Right lobe of liver (tissue), 6 donors: ENCODE results near the gene NCOR1. TPM values are rescaled to one million over a fixed set of nuclear protein-coding genes. Genes with fewer than 3 reads are reported as not detected.
A peak's percentile ranks its signal among the peaks of the same experiment; 100 is the strongest.

Source experiments
- ATAC-seq, 4 donors: fragments of 200-7000 bp; cut with Tn5 transposase; one replicate each; pipeline ENCODE4 v1.9.1; 2020; ENCODE audit warnings: mild to moderate bottlenecking in 4 of 4, moderate library complexity in 4 of 4
- DNase-seq, 3 donors: peaks; one replicate each; pipeline ENCODE4 v3.0.0-alpha.2; 2020
- H3K27ac ChIP-seq, 3 donors: fragments of 200-600 bp; one replicate each; pipeline ENCODE4 v1.8.0; 2022
- H3K27me3 ChIP-seq, 2 donors: fragments of 200-600 bp; one replicate each; pipeline ENCODE4 v1.8.0; 2022
- H3K36me3 ChIP-seq, 4 donors: fragments of 200-600 bp; sonication (generic) in 1 of 4; one replicate each; pipeline versions ENCODE4 v1.5.1 to v1.8.0; 2017 to 2022; ENCODE audit warnings: control low read depth in 1 of 4
- H3K4me1 ChIP-seq, 4 donors: fragments of 200-600 bp; sonication (generic) in 1 of 4; one replicate each; pipeline versions ENCODE4 v1.5.1 to v1.8.0; 2017 to 2022; ENCODE audit warnings: control low read depth in 1 of 4
- H3K4me3 ChIP-seq, 3 donors: fragments of 200-600 bp; one replicate each; pipeline ENCODE4 v1.8.0; 2022
- H3K9me3 ChIP-seq, 4 donors: fragments of 200-600 bp; sonication (generic) in 1 of 4; one replicate each; pipeline versions ENCODE4 v1.5.1 to v1.8.0; 2017 to 2022; ENCODE audit warnings: control low read depth in 1 of 4
- CTCF ChIP-seq, 4 donors: fragments of 200-600 bp in 3 of 4; fragments of 450-650 bp in 1 of 4; IDR thresholded peaks; one replicate each; pipeline versions ENCODE4 v1.5.1 to v1.8.0; 2016 to 2022; ENCODE audit warnings: antibody characterized with exemption in 4 of 4, mild to moderate bottlenecking in 2 of 4
- POLR2A ChIP-seq: fragments of 450-650 bp; IDR thresholded peaks from one replicate; pipeline ENCODE4 v1.6.1; 2017; ENCODE audit warnings: antibody characterized with exemption, mild to moderate bottlenecking
- WGBS: methylation state at CpG from one replicate; pipeline ENCODE4 v1.1.6; 2018; ENCODE audit warnings: low coverage, low lambda C conversion rate; ENCODE audit not compliant: insufficient coverage; ENCODE audit errors: missing lambda C conversion rate; 5-methylcytosine and 5-hydroxymethylcytosine counted together
- intact Hi-C, 2 donors: fragments of 100-400 bp; cut with DNase I; formaldehyde crosslinking; loops; one replicate each; pipeline versions ENCODE4 v1.11.2 to v1.14.1; 2022
- total RNA-seq, 6 experiments: library from RNA; depleted of rRNA in 2 of 6; stranded (reverse); fragments of >200 nt in 2 of 6; fragmentation: NEBNext Ultra II Directional in 3 of 6; extraction: Animal tissue kit (Norgen Biotek cat#: 25700) in 3 of 6; gene quantifications; one replicate each; pipeline versions ENCODE4 v1.1.0 to v1.2.4, GENCODE V29; 2016 to 2023
- donor health status: DM: no; HTN: yes; CAD: no.
- donor health status: DM: no; HTN: no; CAD: no.
- donor health status: DM: no; HTN: no; CAD: no.
- donor health status: DM: no; HTN: yes; CAD: no.
- donor health status: DM: no; HTN: yes; CAD: no.

NCOR1 gene
- total RNA-seq, 6 experiments from 2014 or later = 52.6 to 76.8 (median 65.1) TPM

DNA sequence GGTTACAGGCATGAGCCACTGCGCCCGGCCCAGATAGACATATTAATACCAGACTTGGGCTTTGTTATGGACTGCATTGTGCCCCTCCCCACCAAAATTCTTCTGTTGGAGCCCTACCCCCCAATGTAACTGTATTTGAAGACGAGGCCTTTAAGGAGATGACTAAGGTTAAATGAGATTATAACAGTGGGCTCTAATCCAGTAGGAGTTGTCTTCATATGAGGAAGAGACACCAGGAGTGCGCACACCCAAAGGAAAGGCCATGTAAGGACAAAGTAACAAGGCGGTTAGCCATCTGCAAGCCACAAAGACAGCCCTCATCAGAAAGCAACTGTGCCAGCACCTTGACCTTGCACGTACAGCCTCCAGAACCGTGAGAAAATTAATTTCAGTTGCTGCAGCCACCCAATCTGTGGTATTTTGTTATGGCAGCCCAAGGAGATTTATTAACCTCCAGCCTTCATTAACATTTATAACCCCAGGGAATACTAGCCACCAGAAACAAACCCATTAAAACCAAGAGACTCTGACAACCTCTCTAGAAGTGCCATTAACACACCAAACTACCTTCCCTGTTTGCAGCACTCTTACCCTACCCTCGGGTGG is 108.1 kb downstream of the NCOR1 start:
- no peaks in the 10 kb centered on the region for H3K27me3 ChIP-seq
- peaks cover 0 to 4% (median 4%) of the 10 kb centered on the region in 4 donors for H3K36me3 ChIP-seq
- TF ChIP-seq CTCF (IDR thresholded peaks at IDR 0.05) (no peak), POLR2A (no peak)
- no peak for ATAC-seq
- DNase-seq = no peak
- intact Hi-C loops = no loop called here
- peak overlapping the region in 1 of 3 donors; percentile 6 for H3K27ac ChIP-seq
- 95% methylated on average over 5 of the region's 8 CpGs for WGBS
- peaks cover 0 to 20% (median 6%) of the 10 kb centered on the region in 4 donors for H3K4me1 ChIP-seq
- no peaks in the 10 kb centered on the region for H3K9me3 ChIP-seq
- no peak overlapping the region for H3K4me3 ChIP-seq

DNA sequence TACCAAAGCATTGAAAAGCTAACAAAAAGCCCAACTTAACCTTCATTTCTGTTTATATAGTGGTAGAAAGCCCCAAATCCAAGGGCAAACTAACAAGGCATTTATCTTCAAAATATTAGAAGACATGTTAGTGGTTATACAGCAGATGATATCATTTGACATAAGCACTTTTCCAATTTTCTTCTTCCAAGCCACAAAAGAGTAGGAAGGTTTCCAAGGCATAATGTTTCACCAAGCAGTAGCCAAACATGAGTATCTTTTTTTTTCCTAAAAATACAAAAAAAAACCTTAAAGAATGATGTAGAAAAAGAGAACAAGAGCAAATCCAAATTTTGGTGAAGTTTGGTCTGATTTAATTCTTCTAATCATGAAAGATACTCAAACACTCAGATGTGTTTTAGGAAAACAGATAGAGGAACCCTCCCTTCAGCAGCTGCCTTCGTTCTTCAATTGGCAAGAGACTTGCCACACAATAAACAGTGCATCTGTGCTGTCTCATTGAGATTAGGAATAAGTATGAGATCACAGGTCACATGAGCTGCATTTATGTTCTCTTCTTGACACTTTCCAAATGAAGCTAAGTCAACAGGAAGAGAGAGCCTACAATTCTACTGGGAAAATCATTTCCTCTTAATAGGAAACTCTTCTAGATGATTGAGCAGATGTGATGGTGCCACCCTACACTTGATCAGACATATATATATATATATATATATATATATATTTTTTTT is 109.0 kb downstream of the NCOR1 start:
- Histone ChIP-seq H3K4me1 (peaks cover 0 to 20% (median 6%) of the 10 kb centered on the region in 4 donors), H3K36me3 (peaks cover 0 to 9% (median 6%) of the 10 kb centered on the region in 4 donors), H3K27me3 (no peaks in the 10 kb centered on the region), H3K4me3 (no peak overlapping the region), H3K27ac (no peak overlapping the region), H3K9me3 (no peaks in the 10 kb centered on the region)
- TF ChIP-seq POLR2A (no peak), CTCF (IDR thresholded peaks at IDR 0.05) (no peak)
- peak; percentile 15 to 65 (median 50) for ATAC-seq
- WGBS = 68% methylated on average over 1 of the region's 1 CpG
- DNase-seq = no peak
- intact Hi-C loops = no loop called here

DNA sequence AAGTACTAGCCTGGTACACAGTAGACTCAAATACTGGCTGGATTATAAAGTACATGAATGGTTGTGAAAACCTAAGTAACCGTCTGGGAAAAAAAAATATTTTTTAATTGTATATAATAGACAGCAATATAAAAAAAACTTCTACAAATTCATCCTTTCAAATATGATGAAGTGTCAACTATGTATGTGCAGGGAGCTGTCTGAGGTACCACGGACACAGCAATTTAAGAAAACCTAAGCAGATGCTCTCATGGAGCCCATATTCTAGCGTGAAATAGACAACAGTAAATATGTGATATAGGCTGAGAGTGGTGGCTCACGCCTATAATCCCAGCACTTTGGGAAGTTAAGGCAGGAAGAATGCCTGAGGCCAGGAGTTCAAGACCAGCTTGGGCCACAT is 111.1 kb downstream of the NCOR1 start:
- no peak overlapping the region for H3K4me3 ChIP-seq
- H3K9me3 ChIP-seq = no peaks in the 10 kb centered on the region
- no peak for ATAC-seq
- intact Hi-C loops = no loop called here
- DNase-seq = no peak
- H3K27me3 ChIP-seq = no peaks in the 10 kb centered on the region
- 100% methylated on average over 4 of the region's 4 CpGs for WGBS
- H3K36me3 ChIP-seq = peaks cover 0 to 16% (median 8%) of the 10 kb centered on the region in 4 donors
- TF ChIP-seq POLR2A = no peak
- no peak for TF ChIP-seq CTCF (IDR thresholded peaks at IDR 0.05)
- no peak overlapping the region for H3K27ac ChIP-seq
- H3K4me1 ChIP-seq = peaks cover 0 to 13% (median 6%) of the 10 kb centered on the region in 4 donors

- H3K27ac ChIP-seq = no peak overlapping the region
- no peaks in the 10 kb centered on the region for H3K4me1 ChIP-seq
- DNase-seq (no peak), ATAC-seq (peak in 1 of 4 donors; percentile 36)
- peaks cover 0 to 35% (median 13%) of the 10 kb centered on the region in 4 donors for H3K36me3 ChIP-seq
- H3K4me3 ChIP-seq = no peak overlapping the region
- H3K9me3 ChIP-seq = no peaks in the 10 kb centered on the region
- intact Hi-C loops = no loop called here
- WGBS = 80% methylated on average over 3 of the region's 6 CpGs
- no peaks in the 10 kb centered on the region for H3K27me3 ChIP-seq
- TF ChIP-seq POLR2A (no peak), CTCF (IDR thresholded peaks at IDR 0.05) (no peak)
Observed at GRCh38 chr17:16101440-16101839, 113.9 kb downstream of the NCOR1 start.
